ENCODE data around the gene UTF1.

The UTF1 gene

GRCh38 chr10:133266056-133266795 is 36.2 kb downstream of the UTF1 start:
- no peak for DNase-seq

- no peak for DNase-seq
Observed at GRCh38 chr10:133267293-133267692, 37.3 kb downstream of the UTF1 start.

DNA sequence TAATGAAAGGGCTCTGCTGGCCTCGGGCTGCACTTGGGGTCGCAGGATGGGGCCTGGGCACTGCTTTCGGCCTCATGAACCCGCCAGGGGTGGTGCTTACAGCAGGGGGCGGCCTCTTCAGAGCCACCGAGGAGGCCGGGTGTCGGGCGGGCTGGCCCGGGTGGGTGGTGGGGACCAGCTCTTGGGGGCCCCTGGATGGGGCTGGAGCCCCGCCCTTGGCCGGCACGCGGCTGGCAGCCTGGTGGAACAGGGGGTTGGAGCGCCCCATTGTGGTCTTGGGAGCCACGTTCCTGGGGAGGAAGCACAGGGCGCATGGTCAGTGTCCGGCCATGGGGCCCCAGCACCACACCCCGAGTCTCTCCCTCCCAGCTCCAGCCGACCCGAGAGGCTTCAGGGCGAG is 37.8 kb downstream of the UTF1 start:
- no peak for DNase-seq

- DNase-seq, result no peak
Observed at GRCh38 chr10:133268532-133268931, 38.5 kb downstream of the UTF1 start.

- no peak for DNase-seq
Observed at GRCh38 chr10:133269367-133269766, 39.4 kb downstream of the UTF1 start.

DNA sequence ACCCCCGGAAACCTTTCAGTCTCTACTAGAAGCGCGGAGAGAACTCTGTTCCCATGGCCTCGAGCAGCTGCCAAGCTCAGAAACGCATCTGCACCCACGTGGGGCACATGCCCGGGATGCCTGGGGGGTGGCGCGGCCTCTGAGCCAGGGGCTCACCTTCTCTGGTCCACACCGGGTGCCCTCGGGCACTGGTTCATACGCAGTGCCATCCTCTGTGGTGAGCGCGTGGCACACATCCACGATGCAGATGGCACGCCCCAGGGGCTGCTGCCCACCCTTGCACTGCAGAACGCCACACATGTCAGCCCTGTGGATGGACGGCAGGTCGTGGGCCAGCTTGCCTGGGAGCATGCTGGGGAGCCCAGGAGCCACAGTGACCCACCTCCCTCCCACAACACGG is 40.2 kb downstream of the UTF1 start:
- no peak for DNase-seq

- DNase-seq, result no peak
Observed at GRCh38 chr10:133270773-133271297, 40.8 kb downstream of the UTF1 start.

DNA sequence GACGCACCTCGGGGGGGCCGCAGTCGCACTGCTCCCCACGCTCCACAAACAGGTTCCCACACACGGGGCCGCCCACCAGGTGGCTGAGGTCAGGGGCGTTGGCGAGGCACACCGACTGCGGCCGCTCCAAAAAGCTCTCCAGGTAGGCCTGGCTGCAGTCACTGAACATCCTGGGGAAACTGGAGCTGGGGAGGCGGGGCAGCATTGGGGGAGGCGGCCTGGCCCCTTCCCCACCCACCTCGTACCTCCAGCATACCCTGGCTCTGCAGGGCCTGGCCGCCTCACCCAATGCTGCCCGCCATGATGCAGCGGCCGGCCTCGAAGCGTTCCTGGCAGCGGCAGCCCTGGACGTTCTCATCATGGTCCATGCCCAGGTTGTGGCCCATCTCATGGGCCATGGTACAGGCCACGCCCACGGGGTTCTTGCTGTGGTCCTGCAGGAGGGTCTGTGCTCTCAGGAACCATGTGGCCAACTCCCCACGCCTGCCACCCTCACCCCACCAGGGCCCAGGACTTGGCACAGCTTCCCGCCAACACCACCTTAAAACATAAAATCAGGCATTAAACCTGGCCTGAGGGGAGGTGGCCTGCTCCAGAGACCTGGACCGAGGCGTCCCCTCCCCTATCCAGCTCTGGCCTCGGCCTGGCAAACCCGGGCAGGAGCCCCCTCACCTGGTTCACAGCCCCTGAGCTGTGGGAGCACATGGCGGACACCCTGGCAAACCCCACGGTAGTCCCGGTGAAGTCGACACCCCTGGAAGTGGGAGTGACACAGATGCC is 41.7 kb downstream of the UTF1 start:
- DNase-seq, result no peak

DNA sequence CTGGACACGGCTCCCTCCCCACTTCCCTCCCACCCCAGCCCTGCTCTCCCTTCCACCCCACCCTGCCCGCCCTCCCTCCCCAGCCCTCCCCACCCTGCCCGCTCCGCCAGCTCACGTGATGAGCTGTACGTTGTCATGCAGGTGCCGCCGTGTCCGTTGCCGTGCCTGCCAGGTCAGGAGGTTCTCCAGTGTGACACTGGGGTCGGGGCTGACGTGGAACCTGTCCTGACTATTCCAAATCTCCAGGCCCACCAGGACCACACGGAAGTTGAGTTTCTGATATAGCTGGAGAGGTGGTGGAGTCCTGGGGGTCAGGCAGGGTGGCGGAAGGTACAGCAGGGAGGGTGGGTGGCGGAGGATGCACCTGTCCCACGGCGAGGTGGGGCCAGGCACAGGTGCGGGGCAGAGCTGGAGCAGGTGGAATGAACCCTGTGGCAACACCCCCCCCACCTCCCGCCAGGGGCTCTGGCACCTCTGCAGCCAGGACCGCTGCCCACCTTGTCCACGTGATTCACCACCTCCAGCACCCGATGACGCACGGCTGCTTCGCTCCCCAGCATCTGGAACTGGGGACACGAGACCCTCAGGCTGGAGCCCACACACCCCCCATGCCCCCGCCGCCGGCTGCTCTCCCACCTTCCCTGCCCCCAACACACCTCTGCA is 42.4 kb downstream of the UTF1 start:
- no peak for DNase-seq

DNA sequence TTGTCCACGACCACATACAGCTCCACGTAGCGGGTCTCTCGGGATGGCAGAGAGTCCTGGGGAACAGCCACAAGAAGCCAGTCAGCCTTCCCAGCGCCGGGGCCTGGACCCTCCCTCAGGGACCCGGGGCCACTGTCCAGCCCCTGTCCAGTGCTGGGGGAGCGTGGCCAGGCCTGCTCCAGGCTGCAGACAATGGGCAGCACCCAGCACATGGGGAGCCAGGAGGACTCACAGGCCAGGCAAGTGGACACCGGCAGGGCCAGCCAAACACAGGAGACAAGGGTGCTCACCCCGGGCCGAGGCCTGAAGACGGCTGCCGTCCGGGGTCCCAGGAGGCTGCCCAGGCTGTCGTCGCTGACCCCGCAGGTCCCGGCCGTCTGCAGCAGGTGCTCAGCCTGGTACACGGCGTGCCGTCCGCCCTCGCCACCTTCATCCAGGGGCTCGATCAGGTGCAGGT is 43.0 kb downstream of the UTF1 start:
- DNase-seq, result no peak

DNA sequence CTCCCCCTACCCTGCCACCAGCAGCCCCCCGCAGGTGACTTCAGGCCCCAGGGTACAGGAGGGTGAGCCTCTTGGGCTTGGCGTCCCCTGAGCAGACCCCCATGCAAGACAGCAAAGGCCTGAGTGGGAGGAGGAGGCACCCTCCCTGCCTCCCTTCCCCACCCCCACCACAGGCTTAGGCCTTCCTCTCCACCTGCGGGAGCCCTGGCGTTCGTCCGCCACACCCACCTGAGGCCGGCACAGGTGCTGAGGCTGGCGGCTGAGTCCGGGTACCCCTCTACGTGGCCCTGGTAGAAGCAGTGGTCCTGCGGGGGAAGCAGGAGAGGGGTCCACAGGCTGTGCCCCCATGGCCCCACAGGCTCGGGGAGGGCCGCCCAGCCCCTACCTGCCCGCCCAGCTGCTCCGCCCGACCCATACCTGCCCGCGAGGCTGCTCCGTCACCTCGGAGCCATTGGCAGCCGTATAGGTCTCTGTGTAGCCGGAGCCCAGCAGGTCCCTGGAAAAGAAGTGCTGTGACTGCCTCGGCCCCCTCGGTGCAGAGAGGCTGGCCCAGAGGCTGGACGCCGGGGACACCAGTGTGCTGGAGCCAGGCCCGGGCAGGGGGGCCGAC is 43.6 kb downstream of the UTF1 start:
- no peak for DNase-seq

GRCh38 chr10:133274751-133275683 is 45.0 kb downstream of the UTF1 start:
- DNase-seq, result peak; percentile 45

- no peak for DNase-seq
Observed at GRCh38 chr10:133275684-133276092, 45.7 kb downstream of the UTF1 start.

DNA sequence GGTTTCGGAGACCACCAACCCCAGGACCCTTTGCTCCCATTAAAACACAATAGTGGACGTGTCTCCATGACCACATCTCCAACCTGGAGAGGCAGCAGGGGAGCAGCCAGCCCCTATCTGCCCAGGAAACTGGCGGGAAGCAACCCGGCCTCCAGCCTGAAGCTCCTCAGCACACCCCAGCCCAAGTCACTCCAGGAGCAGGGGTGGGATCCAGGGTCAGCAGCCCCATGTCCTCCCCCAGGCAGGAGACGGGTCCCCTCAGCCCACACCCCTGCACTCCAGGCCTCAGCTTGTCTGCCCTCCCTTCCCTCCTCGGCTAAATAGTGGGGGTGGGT is 46.0 kb downstream of the UTF1 start:
- no peak for DNase-seq

- DNase-seq, result peak; percentile 41
Observed at GRCh38 chr10:133276435-133277201, 46.6 kb downstream of the UTF1 start, which contains the start of gene ADAM8. TSS of gene ADAM8 (minus strand) at chr10:133276868. CDS start at chr10:133276817, 51 bp downstream.

- no peak for DNase-seq
Observed at GRCh38 chr10:133277277-133277992, 47.4 kb downstream of the UTF1 start.

GRCh38 chr10:133277993-133278576 is 48.1 kb downstream of the UTF1 start:
- DNase-seq, result no peak

DNA sequence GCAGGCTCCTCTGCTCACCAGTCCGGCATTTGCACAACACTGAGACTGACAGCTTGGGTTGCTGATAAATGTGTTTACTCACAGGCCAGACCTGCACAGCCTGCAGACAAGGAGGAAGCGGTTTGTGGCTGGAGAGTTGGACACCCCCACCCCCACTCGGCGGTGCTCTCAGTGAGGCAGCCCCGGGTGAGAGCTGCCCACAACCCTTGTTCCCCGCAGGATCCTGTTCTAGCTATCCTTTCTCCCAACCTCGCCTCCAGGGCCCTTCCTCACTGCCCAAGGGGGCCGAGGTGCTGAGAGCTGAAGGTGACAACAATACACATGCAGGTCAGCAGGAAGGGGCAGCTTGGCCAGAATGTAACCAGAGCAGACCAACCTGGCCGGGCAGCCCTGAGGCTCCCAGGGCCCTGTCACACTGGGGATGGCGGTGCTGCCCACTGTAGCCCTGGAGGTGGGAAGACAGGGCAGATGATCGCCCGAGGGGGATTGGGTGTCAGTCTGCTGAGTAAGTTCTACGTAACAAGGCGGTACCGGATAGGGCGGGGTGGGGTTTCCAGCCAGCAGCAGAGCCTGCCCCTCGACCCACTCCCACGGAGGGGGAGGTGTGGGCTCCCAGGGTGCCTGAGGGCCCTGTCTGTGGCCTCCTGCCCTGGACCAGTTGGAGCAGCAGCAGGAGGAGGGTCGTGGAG is 48.7 kb downstream of the UTF1 start:
- DNase-seq, result peak; percentile 84
